Epithelial cell of esophagus (primary cell): ENCODE results near the gene RHOBTB1.
A peak's percentile ranks its signal among the peaks of the same experiment; 100 is the strongest.

Source experiments
- DNase-seq: peaks from one replicate; pipeline ENCODE4 v3.0.0; 2010; ENCODE audit warnings: low read depth
- H3K4me3 ChIP-seq: 2 replicates; pipeline ENCODE4 v1.5.1; 2011; ENCODE audit warnings: mild to moderate bottlenecking, low read length, control low read depth
- CTCF ChIP-seq: IDR thresholded peaks from 2 replicates; pipeline ENCODE4 v1.5.1; 2011; ENCODE audit warnings: low read depth, mild to moderate bottlenecking, low read length, control low read depth, inconsistent platforms; ENCODE audit not compliant: insufficient read depth; ENCODE audit errors: missing control alignments

Gene RHOBTB1

GRCh38 chr10:60944058-60944909 lies at the start of gene RHOBTB1:
TSS of gene RHOBTB1 (minus strand) at chr10:60944185. CDS start at chr10:60911542, 32,643 bp downstream.
- DNase-seq = peak; percentile 64
- H3K4me3 ChIP-seq = peak within 1 kb of the TSS; percentile 59
- TF ChIP-seq CTCF = no peak

GRCh38 chr10:60992636-60993035 lies 48.7 kb upstream of the RHOBTB1 start:
- no peak overlapping the region for H3K4me3 ChIP-seq
- no peak for DNase-seq
- no peak for TF ChIP-seq CTCF

- H3K4me3 ChIP-seq = no peak overlapping the region
- TF ChIP-seq CTCF = no peak
- no peak for DNase-seq
Measured at GRCh38 chr10:60990663-60991062, 46.7 kb upstream of the RHOBTB1 start.

GRCh38 chr10:60989400-60989876 lies 45.5 kb upstream of the RHOBTB1 start:
- no peak overlapping the region for H3K4me3 ChIP-seq
- TF ChIP-seq CTCF = no peak
- peak; percentile 78 for DNase-seq

GRCh38 chr10:60986791-60987190 lies 42.8 kb upstream of the RHOBTB1 start:
- no peak for DNase-seq
- H3K4me3 ChIP-seq = no peak overlapping the region
- TF ChIP-seq CTCF = no peak

- H3K4me3 ChIP-seq = no peak overlapping the region
Measured at GRCh38 chr10:60985951-60986350, 42.0 kb upstream of the RHOBTB1 start.

More at GRCh38 chr10:60985951-60986350, 42.0 kb upstream of the RHOBTB1 start:
- no peak for DNase-seq
- TF ChIP-seq CTCF = no peak
